Measurements from ENCODE around the gene SGPL1.

The SGPL1 gene

GRCh38 chr10:70807556-70807955 lies 8.2 kb upstream of the SGPL1 start:
- in situ Hi-C loops (cut with HindIII; ENCODE audit: low sequenced_read_pairs), result loop anchor here (5.0 kb wide), 2 partner anchors 75 to 90 kb away; no protein-coding TSS in a partner anchor

GRCh38 chr10:70809011-70809611 lies 6.6 kb upstream of the SGPL1 start:
- in situ Hi-C loops (cut with HindIII; ENCODE audit: low sequenced_read_pairs), result loop anchor here (5.0 kb wide), 2 partner anchors 73 to 92 kb away; no protein-coding TSS in a partner anchor

GRCh38 chr10:70809726-70810125 lies 6.0 kb upstream of the SGPL1 start:
- in situ Hi-C loops (cut with HindIII; ENCODE audit: low sequenced_read_pairs), result loop anchor here (5.0 kb wide), 2 partner anchors 73 to 92 kb away; no protein-coding TSS in a partner anchor

- in situ Hi-C loops (cut with HindIII; ENCODE audit: low sequenced_read_pairs), result no loop called here
Measured at GRCh38 chr10:70810967-70811366, 4.8 kb upstream of the SGPL1 start.

- in situ Hi-C loops (cut with HindIII; ENCODE audit: low sequenced_read_pairs), result no loop called here
Measured at GRCh38 chr10:70811881-70812280, 3.9 kb upstream of the SGPL1 start.

- in situ Hi-C loops (cut with HindIII; ENCODE audit: low sequenced_read_pairs), result no loop called here
Measured at GRCh38 chr10:70812814-70813213, 2.9 kb upstream of the SGPL1 start.

- in situ Hi-C loops (cut with HindIII; ENCODE audit: low sequenced_read_pairs), result no loop called here
Measured at GRCh38 chr10:70814126-70814525, 1.6 kb upstream of the SGPL1 start.

GRCh38 chr10:70816220-70816894 lies 609 bp downstream of the SGPL1 start:
- in situ Hi-C loops (cut with HindIII; ENCODE audit: low sequenced_read_pairs), result no loop called here

- in situ Hi-C loops (cut with HindIII; ENCODE audit: low sequenced_read_pairs), result no loop called here
Measured at GRCh38 chr10:70820976-70821750, 5.4 kb downstream of the SGPL1 start.

- in situ Hi-C loops (cut with HindIII; ENCODE audit: low sequenced_read_pairs), result no loop called here
Measured at GRCh38 chr10:70822076-70822820, 6.5 kb downstream of the SGPL1 start.

GRCh38 chr10:70827086-70827757 lies 11.5 kb downstream of the SGPL1 start:
- in situ Hi-C loops (cut with HindIII; ENCODE audit: low sequenced_read_pairs), result no loop called here

- in situ Hi-C loops (cut with HindIII; ENCODE audit: low sequenced_read_pairs), result no loop called here
Measured at GRCh38 chr10:70828923-70829322, 13.2 kb downstream of the SGPL1 start.

GRCh38 chr10:70829543-70829942 lies 13.8 kb downstream of the SGPL1 start:
- in situ Hi-C loops (cut with HindIII; ENCODE audit: low sequenced_read_pairs), result no loop called here

GRCh38 chr10:70830164-70830563 lies 14.4 kb downstream of the SGPL1 start:
- in situ Hi-C loops (cut with HindIII; ENCODE audit: low sequenced_read_pairs), result no loop called here

GRCh38 chr10:70832221-70832620 lies 16.5 kb downstream of the SGPL1 start:
- in situ Hi-C loops (cut with HindIII; ENCODE audit: low sequenced_read_pairs), result no loop called here

GRCh38 chr10:70832852-70833528 lies 17.2 kb downstream of the SGPL1 start:
- in situ Hi-C loops (cut with HindIII; ENCODE audit: low sequenced_read_pairs), result no loop called here

- in situ Hi-C loops (cut with HindIII; ENCODE audit: low sequenced_read_pairs), result no loop called here
Measured at GRCh38 chr10:70833601-70834000, 17.9 kb downstream of the SGPL1 start.

- in situ Hi-C loops (cut with HindIII; ENCODE audit: low sequenced_read_pairs), result no loop called here
Measured at GRCh38 chr10:70834021-70834420, 18.3 kb downstream of the SGPL1 start.

- in situ Hi-C loops (cut with HindIII; ENCODE audit: low sequenced_read_pairs), result no loop called here
Measured at GRCh38 chr10:70834441-70835151, 18.8 kb downstream of the SGPL1 start.

All from endothelial cell of hepatic sinusoid (primary cell).